Right atrium auricular region (tissue), 2 donors: ENCODE results near the gene HOXC13. TPM values are rescaled to one million over a fixed set of nuclear protein-coding genes. Genes with fewer than 3 reads are reported as not detected.

Experiments used
- DNase-seq: peaks from one replicate; pipeline ENCODE4 v3.0.0-alpha.2; 2019; ENCODE audit warnings: low spot score
- H3K27ac ChIP-seq, 2 donors: fragments of 200-600 bp; sonication (generic); 1 replicate in 1 of 2; 2 replicates in 1 of 2; pipeline ENCODE4 v1.5.1; 2016 to 2019
- H3K27me3 ChIP-seq, 2 donors: fragments of 200-600 bp; sonication (generic); one replicate each; pipeline versions ENCODE4 v1.5.1 to v1.6.0; 2017 to 2019
- H3K36me3 ChIP-seq: fragments of 200-600 bp; sonication (generic); one replicate; pipeline ENCODE4 v1.5.1; 2016
- H3K4me1 ChIP-seq, 2 donors: fragments of 200-600 bp; sonication (generic); one replicate each; pipeline versions ENCODE4 v1.5.1 to v1.6.0; 2017 to 2019
- H3K4me3 ChIP-seq, 2 donors: fragments of 200-600 bp; sonication (generic); 1 replicate in 1 of 2; 2 replicates in 1 of 2; pipeline ENCODE4 v1.5.1; 2017 to 2019; ENCODE audit warnings: mild to moderate bottlenecking in 1 of 2, moderate library complexity in 1 of 2
- H3K9me3 ChIP-seq, 2 donors: fragments of 200-600 bp; sonication (generic); one replicate each; pipeline ENCODE4 v1.5.1; 2019
- CTCF ChIP-seq, 2 donors: fragments of 200-600 bp; sonication (generic); IDR thresholded peaks; one replicate each; pipeline ENCODE4 v1.5.1; 2019; ENCODE audit warnings: antibody characterized with exemption in 2 of 2
- total RNA-seq, 2 donors: library from RNA; depleted of rRNA; stranded (reverse); fragments of >200 nt; gene quantifications; one replicate each; pipeline ENCODE4 v1.1.0, GENCODE V29; 2016

The HOXC13 gene
- total RNA-seq, 2 donors from 2014 or later = not detected

GRCh38 chr12:53987787-53988230 is 49.2 kb downstream of the HOXC13 start:
- H3K27me3 ChIP-seq = peaks cover 77 to 95% of the 10 kb centered on the region in 2 donors
- H3K4me3 ChIP-seq = no peak overlapping the region
- H3K27ac ChIP-seq = no peak overlapping the region

GRCh38 chr12:53988541-53989226 is 50.1 kb downstream of the HOXC13 start:
- no peak for TF ChIP-seq CTCF (IDR thresholded peaks at IDR 0.05)
- H3K4me1 ChIP-seq = peaks cover 0 to 28% of the 10 kb centered on the region in 2 donors
- no peak overlapping the region for H3K4me3 ChIP-seq
- peaks cover 77 to 95% of the 10 kb centered on the region in 2 donors for H3K27me3 ChIP-seq
- DNase-seq = no peak
- no peaks in the 10 kb centered on the region for H3K36me3 ChIP-seq
- no peak overlapping the region for H3K27ac ChIP-seq
- no peaks in the 10 kb centered on the region for H3K9me3 ChIP-seq

More at GRCh38 chr12:53987787-53988230, 49.2 kb downstream of the HOXC13 start:
- no peak for TF ChIP-seq CTCF (IDR thresholded peaks at IDR 0.05)
- no peaks in the 10 kb centered on the region for H3K9me3 ChIP-seq
- peaks cover 0 to 28% of the 10 kb centered on the region in 2 donors for H3K4me1 ChIP-seq
- H3K36me3 ChIP-seq = no peaks in the 10 kb centered on the region
- DNase-seq = no peak

- peaks cover 0 to 30% of the 10 kb centered on the region in 2 donors for H3K4me1 ChIP-seq
- TF ChIP-seq CTCF (IDR thresholded peaks at IDR 0.05) = peak in 1 of 2 donors; percentile 30
- no peak overlapping the region for H3K4me3 ChIP-seq
- DNase-seq = no peak
- no peaks in the 10 kb centered on the region for H3K36me3 ChIP-seq
- peaks cover 74 to 95% of the 10 kb centered on the region in 2 donors for H3K27me3 ChIP-seq
- H3K9me3 ChIP-seq = no peaks in the 10 kb centered on the region
- H3K27ac ChIP-seq = no peak overlapping the region
Measured at GRCh38 chr12:53989227-53990113, 50.8 kb downstream of the HOXC13 start.

- H3K4me3 ChIP-seq = no peak overlapping the region
- peaks cover 0 to 30% of the 10 kb centered on the region in 2 donors for H3K4me1 ChIP-seq
- H3K27me3 ChIP-seq = peaks cover 74 to 95% of the 10 kb centered on the region in 2 donors
- DNase-seq = no peak
- no peak for TF ChIP-seq CTCF (IDR thresholded peaks at IDR 0.05)
- H3K27ac ChIP-seq = no peak overlapping the region
- H3K36me3 ChIP-seq = no peaks in the 10 kb centered on the region
- H3K9me3 ChIP-seq = no peaks in the 10 kb centered on the region
Measured at GRCh38 chr12:53990311-53991076, 51.9 kb downstream of the HOXC13 start.

GRCh38 chr12:53991077-53991460 is 52.4 kb downstream of the HOXC13 start:
- Histone ChIP-seq H3K4me1 (peaks cover 0 to 30% of the 10 kb centered on the region in 2 donors), H3K4me3 (no peak overlapping the region), H3K9me3 (no peaks in the 10 kb centered on the region), H3K36me3 (no peaks in the 10 kb centered on the region), H3K27ac (no peak overlapping the region), H3K27me3 (peaks cover 74 to 92% of the 10 kb centered on the region in 2 donors)
- DNase-seq = no peak
- TF ChIP-seq CTCF (IDR thresholded peaks at IDR 0.05) = no peak
